BLaER1 treated with 17β-estradiol and CSF1 and Interleukin-3, amounts not matched to agents 10 nM and 100 nM (cell line): ENCODE results near the gene MYO9A.

Experiments used
- H3K27ac ChIP-seq, 11 experiments: shearing (Covaris generic); formaldehyde crosslinking; 2 replicates each; pipeline ENCODE4 v1.8.1; 2022
- H3K27me3 ChIP-seq, 11 experiments: shearing (Covaris generic); formaldehyde crosslinking; 2 replicates each; pipeline ENCODE4 v1.8.1; 2022
- H3K36me3 ChIP-seq, 11 experiments: shearing (Covaris generic); formaldehyde crosslinking; 2 replicates each; pipeline ENCODE4 v1.8.1; 2022
- H3K4me1 ChIP-seq, 10 experiments: shearing (Covaris generic); formaldehyde crosslinking; 2 replicates each; pipeline ENCODE4 v1.8.1; 2022
- H3K4me2 ChIP-seq, 11 experiments: shearing (Covaris generic); formaldehyde crosslinking; 2 replicates each; pipeline ENCODE4 v1.8.1; 2022
- H3K4me3 ChIP-seq, 10 experiments: shearing (Covaris generic); formaldehyde crosslinking; 2 replicates each; pipeline ENCODE4 v1.8.1; 2022
- H3K9ac ChIP-seq, 11 experiments: shearing (Covaris generic); formaldehyde crosslinking; 2 replicates each; pipeline ENCODE4 v1.8.1; 2022
- H3K9me3 ChIP-seq, 11 experiments: shearing (Covaris generic); formaldehyde crosslinking; replicated peaks in 1 of 11; 2 replicates each; pipeline ENCODE4 v1.8.1; 2022
- H4K20me1 ChIP-seq, 11 experiments: shearing (Covaris generic); formaldehyde crosslinking; 2 replicates each; pipeline ENCODE4 v1.8.1; 2022
- Cebpa-rat ChIP-seq, 11 experiments: shearing (Covaris generic); IDR thresholded peaks; 2 replicates each; pipeline ENCODE4 v1.8.1; 2022

MYO9A gene

GRCh38 chr15:71812966-71813722 is 304.8 kb downstream of the MYO9A start:
- H4K20me1 ChIP-seq: no peaks in the 10 kb centered on the region
- no peak for TF ChIP-seq Cebpa-rat (IDR thresholded peaks at IDR 0.05)
- peaks cover 0 to 13% (median 1%) of the 10 kb centered on the region in 11 experiments; a peak in 7 of 22 replicates for H3K9me3 ChIP-seq
- no peaks in the 10 kb centered on the region for H3K36me3 ChIP-seq
- H3K9ac ChIP-seq: no peak overlapping the region
- no peak overlapping the region for H3K4me3 ChIP-seq
- H3K27me3 ChIP-seq: no peaks in the 10 kb centered on the region
- no peak overlapping the region for H3K27ac ChIP-seq
- H3K4me1 ChIP-seq: peaks cover under 1 to 6% (median 2%) of the 10 kb centered on the region in 10 experiments; a peak in 17 of 20 replicates
- H3K4me2 ChIP-seq: no peak overlapping the region

- no peak overlapping the region for H3K27ac ChIP-seq
- no peaks in the 10 kb centered on the region for H3K27me3 ChIP-seq
- TF ChIP-seq Cebpa-rat (IDR thresholded peaks at IDR 0.05): no peak
- H3K9ac ChIP-seq: no peak overlapping the region
- H3K4me3 ChIP-seq: no peak overlapping the region
- no peaks in the 10 kb centered on the region for H4K20me1 ChIP-seq
- H3K36me3 ChIP-seq: no peaks in the 10 kb centered on the region
- H3K4me2 ChIP-seq: no peak overlapping the region
- H3K9me3 ChIP-seq: 0 out of 22 replicates have a peak, but pooled peaks cover 0 to 2% (median 0%) of the 10 kb centered on the region in 11 experiments
- peaks cover 11 to 17% (median 13%) of the 10 kb centered on the region in 10 experiments for H3K4me1 ChIP-seq
Observed at GRCh38 chr15:71811752-71812735, 305.9 kb downstream of the MYO9A start.

- H3K9ac ChIP-seq: no peak overlapping the region
- H3K36me3 ChIP-seq: no peaks in the 10 kb centered on the region
- H3K4me3 ChIP-seq: no peak overlapping the region
- no peak for TF ChIP-seq Cebpa-rat (IDR thresholded peaks at IDR 0.05)
- peaks cover 19 to 25% (median 22%) of the 10 kb centered on the region in 10 experiments for H3K4me1 ChIP-seq
- no peak overlapping the region for H3K27ac ChIP-seq
- no peaks in the 10 kb centered on the region for H3K9me3 ChIP-seq
- H3K27me3 ChIP-seq: no peaks in the 10 kb centered on the region
- H3K4me2 ChIP-seq: no peak overlapping the region
- no peaks in the 10 kb centered on the region for H4K20me1 ChIP-seq
Observed at GRCh38 chr15:71811036-71811736, 306.8 kb downstream of the MYO9A start.

DNA sequence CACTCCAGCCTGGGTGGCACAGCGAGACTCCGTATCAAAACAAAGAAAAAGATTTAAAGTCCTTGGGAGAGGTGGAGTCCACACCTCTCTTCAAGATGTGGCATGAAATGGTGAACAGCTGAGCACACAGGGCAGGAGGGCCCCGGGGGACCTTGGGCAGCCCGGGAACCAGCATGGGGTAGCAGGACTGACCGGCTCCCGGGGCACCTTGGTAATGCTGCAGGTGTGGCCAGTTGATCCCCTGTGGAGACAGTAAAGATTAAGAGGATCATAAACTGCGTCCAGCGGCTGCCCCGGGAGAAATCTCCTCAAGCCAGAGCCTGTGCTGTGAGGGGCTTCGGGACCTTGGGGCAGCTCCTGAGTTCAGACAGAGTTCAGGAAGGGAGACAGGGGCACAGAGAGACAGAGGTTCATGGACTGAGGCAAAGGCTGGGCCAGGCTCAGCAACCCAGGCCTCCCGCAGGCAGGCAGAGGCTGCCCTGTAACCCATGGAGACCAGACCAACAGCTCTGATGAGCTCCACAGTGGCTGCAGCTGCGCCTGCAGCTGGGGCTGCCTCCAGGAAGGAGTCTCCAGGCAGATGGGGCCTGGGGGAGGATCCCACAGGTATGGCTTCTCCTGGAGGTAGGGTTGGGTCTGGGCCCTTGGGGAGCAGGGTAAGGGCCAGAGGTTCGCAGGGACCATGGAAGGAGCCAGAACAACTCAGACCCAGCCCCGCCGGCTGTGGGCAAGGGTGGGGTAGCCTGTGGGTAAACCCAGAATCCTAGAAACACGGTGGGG is 307.5 kb downstream of the MYO9A start, which contains the start of gene NR2E3:
TSS of gene NR2E3 (plus strand) at position 299 of the 780 bp plus-strand sequence. CDS start at position 489, 190 bp downstream.
- H3K4me1 ChIP-seq: peaks cover 19 to 31% (median 24%) of the 10 kb centered on the region in 10 experiments
- H3K4me3 ChIP-seq: no peak within 1 kb of the TSS
- H3K4me2 ChIP-seq: 0 out of 22 replicates have a peak within 1 kb of the TSS, but pooled peaks of 1 of the 11 experiments have one; percentile 2
- H3K27me3 ChIP-seq: no peaks in the 10 kb centered on the region
- no peaks in the 10 kb centered on the region for H4K20me1 ChIP-seq
- no peaks in the 10 kb centered on the region for H3K36me3 ChIP-seq
- H3K9ac ChIP-seq: no peak within 1 kb of the TSS
- H3K27ac ChIP-seq: no peak within 1 kb of the TSS
- no peaks in the 10 kb centered on the region for H3K9me3 ChIP-seq
- TF ChIP-seq Cebpa-rat (IDR thresholded peaks at IDR 0.05): no peak

GRCh38 chr15:71809346-71809745 is 308.6 kb downstream of the MYO9A start:
- TF ChIP-seq Cebpa-rat (IDR thresholded peaks at IDR 0.05): no peak
- no peak overlapping the region for H3K9ac ChIP-seq
- H3K27ac ChIP-seq: no peak overlapping the region
- no peaks in the 10 kb centered on the region for H3K27me3 ChIP-seq
- H3K4me2 ChIP-seq: no peak overlapping the region
- no peaks in the 10 kb centered on the region for H4K20me1 ChIP-seq
- H3K4me3 ChIP-seq: no peak overlapping the region
- peaks cover 19 to 36% (median 27%) of the 10 kb centered on the region in 10 experiments for H3K4me1 ChIP-seq
- H3K9me3 ChIP-seq: no peaks in the 10 kb centered on the region
- no peaks in the 10 kb centered on the region for H3K36me3 ChIP-seq

DNA sequence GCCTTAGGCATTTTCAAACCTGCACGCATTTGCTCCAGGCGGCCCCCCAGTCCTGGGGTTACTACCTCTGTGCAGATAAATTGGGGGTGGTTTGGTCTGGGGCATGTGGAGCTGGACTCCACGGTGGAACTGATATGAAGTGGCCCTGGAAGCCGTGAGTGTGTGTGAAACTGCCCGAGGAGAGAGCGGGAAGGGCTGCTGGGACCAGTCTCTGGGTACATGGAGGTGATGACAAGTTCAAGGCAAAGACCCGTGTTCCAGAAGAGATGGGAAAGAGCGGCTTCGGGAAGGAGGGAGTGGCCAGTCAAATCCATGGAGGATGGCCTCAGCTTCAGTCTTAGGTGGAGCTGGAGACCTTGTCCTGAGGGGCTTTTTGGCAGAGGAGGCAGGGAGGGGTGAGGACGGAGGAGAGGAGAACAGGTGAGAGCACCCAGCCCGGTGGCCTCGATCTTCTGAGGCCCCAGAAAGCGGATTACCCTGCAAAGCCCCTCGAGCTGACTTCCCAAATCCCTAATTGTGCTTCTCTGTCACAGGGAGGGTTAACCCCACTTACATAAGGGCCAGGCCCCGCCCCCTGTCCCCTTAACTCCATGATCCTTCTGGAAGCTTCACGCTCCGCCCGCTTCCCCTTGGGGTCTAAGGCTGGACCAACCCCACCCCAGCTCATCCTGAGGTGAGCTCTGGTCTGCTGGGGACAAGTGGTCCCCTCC is 309.5 kb downstream of the MYO9A start:
- Histone ChIP-seq H3K4me3 (no peak overlapping the region), H3K36me3 (no peaks in the 10 kb centered on the region), H3K27me3 (no peaks in the 10 kb centered on the region), H3K4me2 (peak overlapping the region; percentile 69 to 91 (median 80); a peak in 16 of 22 replicates), H3K9me3 (no peaks in the 10 kb centered on the region), H3K4me1 (peaks cover 19 to 43% (median 33%) of the 10 kb centered on the region in 10 experiments), H3K9ac (no peak overlapping the region), H3K27ac (no peak overlapping the region), H4K20me1 (no peaks in the 10 kb centered on the region)
- TF ChIP-seq Cebpa-rat (IDR thresholded peaks at IDR 0.05): no peak

DNA sequence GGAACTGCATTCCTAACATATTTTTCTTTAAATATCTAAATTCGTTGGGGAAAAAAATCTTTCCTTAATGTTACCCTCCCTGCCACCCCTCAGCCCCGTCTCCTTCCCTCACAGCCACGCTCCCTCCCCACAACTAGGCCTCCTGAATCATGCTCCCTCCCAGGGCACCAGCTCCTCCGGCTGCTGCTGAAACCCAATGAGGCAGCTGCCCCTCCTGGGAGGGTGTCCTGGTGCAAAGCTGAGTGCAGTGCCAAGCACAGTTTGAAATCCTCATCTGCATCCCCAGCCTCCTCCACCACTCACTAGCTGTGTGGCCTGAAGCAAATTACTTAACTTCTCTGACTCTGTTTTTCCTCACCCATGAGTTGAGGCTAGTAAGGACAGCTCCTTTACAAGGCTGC is 310.3 kb downstream of the MYO9A start:
- Histone ChIP-seq H3K27me3 (no peaks in the 10 kb centered on the region), H3K4me2 (peak overlapping the region; percentile 69 to 91 (median 80)), H3K9me3 (no peaks in the 10 kb centered on the region), H3K27ac (0 out of 22 replicates have a peak overlapping the region, but pooled peaks of 1 of the 11 experiments have one; percentile 46), H4K20me1 (no peaks in the 10 kb centered on the region), H3K36me3 (no peaks in the 10 kb centered on the region), H3K9ac (peak overlapping the region in 2 of 11 experiments; percentile 19 to 47; a peak in 3 of 22 replicates), H3K4me3 (no peak overlapping the region), H3K4me1 (peaks cover 19 to 43% (median 33%) of the 10 kb centered on the region in 10 experiments)
- no peak for TF ChIP-seq Cebpa-rat (IDR thresholded peaks at IDR 0.05)
